Activated CD8-positive, alpha-beta memory T cell treated with anti-CD3 and anti-CD28 coated beads, Interleukin-2, amount 50 U/mL, for 48 hours (primary cell): ENCODE measurements around the gene HPCAL1.
A peak's percentile ranks its signal among the peaks of the same experiment; 100 is the strongest.

ENCODE experiments used
- DNase-seq: peaks from one replicate; pipeline ENCODE4 v3.0.0-alpha.2; 2020

Gene HPCAL1

DNA sequence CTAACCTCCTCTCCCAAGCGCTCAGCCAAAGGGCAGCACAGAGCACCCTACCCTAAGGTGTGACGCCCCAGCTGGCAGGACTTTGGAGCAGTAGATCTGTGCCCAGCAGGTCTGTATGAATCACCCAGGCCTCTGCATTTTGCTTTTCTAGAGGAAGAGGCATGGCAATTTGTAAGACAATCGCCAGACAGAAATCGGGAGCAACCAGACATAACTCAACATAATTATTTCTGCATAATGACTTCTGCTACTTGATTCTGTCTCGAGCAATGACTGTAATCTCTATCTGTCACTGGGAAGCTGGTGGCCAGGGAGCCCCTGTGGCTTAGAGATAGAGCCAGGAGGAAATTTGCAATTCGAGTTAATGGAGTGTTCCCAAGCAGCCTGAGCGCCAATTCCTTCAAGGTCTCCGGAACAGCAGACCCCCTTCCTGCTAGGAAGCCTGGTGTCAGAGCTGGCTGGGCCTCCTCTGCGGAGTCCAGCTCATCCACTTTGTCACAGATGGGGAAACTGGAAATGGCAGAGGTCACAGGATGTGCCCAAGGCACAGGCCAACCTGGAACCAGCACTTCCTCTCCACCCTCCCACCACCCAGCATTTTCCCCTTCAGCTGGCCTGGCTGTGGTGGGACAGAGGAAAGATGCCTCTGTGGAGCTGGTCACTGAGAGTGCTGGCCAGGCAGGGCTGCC lies 90.4 kb downstream of the HPCAL1 start:
- DNase-seq = no peak

DNA sequence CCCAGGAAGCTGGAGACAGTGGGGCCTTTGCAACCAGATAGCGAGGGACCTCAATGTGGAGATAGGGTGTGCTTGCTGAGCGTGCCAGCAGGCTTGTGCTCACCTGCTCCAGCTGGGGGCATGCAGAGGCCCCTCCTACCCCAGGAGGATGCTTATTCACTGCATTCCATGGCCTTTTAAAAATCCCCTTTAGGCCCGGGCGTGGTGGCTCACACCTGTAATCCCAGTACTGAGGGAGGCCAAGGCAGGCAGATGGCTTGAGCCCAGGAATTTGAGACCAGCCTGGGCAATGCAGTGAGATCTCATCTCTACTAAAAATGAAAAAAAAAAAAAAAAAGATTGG lies 90.9 kb downstream of the HPCAL1 start:
- no peak for DNase-seq

DNA sequence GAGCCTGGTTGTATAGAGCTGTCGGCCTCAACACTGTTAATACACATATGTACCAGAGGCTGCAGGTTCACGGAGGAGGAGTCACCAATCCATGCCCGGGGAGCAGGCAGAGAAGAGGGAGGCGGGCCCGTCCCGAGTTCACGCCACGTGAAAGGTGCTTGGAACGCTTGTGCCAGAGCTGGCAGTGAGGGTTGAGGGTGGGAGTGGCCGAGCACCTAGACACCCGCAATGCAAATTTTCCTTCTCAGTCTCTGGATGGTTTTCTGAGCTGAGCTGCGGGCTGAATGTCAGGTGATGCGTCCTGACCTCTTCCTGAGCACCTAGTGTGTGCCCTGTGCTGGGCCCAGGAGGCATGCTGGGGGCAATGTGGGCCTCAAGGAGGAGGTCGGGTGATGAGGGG lies 93.2 kb downstream of the HPCAL1 start:
- no peak for DNase-seq

DNA sequence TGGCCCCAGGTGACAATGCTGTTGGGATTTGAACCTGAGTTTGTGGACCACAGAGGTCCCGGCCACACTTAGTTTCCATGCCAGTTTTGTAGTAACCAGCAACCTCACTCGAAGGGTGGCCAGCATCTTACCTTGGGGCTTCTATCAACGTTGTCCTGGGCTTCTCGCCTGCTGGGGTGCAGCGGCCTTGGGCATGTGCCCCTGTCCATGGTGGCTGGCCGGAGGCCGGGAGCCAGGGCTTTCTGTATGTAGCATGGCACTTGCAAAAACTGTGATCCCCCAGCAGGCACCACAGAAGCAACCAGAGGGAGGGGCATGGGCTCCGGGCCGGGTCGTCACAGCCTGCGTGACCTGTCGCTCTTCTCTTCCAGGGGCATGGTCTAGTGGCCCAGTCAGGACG lies 93.8 kb downstream of the HPCAL1 start:
- DNase-seq = no peak

DNA sequence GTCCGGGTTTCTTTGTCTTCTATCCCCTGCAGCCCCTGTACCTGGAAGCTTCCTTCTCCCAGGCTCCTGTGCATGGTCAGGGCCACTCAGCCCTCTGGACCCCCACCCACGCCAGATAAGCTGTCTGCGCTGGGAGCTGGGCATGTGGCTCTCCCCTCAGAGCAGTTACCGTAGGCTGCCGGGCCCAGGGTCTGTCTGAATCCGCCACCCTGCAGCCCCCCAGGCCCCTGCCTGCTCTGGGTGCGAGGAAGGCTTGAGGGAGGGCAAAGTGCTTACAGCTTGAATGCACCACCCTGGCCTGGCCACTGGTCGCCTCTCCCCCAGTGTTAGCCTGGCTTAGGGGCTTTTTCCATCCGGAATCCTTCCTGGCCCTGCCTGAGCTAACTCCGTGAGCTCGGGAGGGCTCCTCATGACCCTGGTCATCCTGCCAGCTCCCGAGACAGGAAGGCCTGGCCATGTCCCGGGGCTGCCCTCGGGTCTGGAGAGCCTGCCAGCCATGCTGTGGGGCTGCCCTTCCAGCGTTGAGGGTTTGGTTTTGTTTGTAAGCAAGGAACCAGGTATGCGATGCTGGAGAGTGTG lies 94.7 kb downstream of the HPCAL1 start:
- no peak for DNase-seq

DNA sequence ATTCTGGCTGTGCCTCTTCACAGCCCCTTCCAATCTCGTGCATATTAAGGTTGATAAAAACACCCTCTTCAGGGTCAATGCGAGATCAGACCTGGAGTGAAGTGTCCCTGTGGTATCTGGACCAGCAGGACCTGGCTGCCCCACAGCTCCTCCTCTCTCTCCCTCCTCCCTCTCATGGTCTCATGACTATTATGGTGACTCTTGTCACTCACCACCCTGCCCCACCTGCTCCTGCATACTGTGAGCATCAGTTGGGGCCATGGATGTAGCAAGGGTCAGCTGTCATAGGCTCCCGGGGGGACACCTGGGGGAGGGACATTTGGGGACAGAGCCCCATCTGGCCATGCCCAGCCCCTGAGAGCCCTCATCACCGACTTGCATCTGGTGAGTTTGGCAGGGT lies 95.2 kb downstream of the HPCAL1 start:
- DNase-seq = no peak

DNA sequence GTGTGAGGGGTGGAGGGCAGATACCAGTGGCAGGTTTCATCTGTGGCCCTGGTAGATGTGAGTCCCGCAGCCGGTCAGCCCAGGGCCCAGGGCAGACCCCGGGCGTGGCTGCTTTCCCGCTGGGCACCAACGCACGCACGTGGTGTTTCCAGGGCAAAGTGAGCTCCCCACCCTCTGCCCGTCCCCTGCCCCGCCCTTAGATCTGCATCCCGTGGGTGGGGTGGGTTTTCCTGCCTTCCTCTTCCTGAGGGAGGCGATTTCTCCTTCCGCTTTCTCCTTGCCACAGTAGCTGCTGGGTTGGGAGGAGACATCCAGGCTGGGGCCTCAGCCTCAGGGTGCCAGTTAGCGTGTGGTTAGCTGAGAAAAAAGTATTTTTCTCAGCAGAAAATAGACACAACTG lies 95.8 kb downstream of the HPCAL1 start:
- DNase-seq = no peak

DNA sequence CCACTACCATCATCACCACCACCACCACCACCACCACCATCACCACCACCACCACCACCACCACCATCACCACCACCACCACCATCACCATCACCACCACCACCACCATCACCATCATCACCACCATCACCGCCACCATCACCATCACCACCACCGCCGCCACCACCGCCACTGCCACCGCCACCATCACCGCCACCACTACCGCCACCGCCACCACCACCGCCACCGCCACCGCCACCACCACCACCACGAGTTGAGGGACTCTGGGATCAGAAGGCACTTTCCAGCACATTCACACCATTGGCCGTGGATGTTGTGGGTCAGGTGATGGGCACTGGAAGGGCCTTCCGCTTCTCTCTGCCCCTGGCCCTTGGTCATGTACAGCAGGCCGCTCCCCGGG lies 96.7 kb downstream of the HPCAL1 start:
- no peak for DNase-seq

DNA sequence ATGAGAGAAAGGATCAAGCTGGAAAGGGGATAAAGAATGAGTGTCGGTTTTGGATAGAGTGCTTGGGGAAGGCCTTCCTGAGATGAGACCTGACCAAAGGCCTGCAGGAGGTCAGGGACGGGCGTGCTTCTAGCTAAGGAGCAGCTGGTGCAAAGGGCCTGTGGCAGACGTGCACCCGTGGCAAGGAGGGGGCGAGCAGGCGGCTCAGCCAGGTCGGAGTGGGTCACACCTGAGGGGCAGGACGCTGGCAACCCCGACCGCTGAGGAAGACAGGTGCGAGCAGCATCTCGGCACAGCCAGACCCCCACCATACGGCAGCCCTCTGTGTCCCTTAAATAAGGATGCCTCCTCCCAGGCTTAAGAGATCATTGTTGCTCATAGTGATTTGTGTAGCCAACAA lies 97.3 kb downstream of the HPCAL1 start:
- no peak for DNase-seq

DNA sequence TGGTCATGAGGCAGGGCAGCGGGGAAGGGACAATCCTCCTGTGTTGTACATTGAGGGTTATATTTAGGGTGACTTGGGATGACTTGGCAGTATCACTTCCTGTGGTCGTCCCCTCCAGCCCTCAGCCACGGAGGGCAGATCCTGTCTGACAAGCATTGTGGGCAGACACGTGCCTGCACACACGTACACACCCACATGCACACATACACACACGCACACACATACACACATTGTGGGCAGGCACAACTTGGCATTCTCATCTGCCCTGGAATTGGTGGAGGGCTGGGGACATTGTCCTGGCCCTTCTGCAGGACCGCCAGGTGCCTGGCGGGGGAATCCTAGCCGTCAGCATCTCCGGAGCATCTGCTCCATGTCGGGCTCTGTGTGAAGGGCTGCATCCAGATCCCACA lies 97.9 kb downstream of the HPCAL1 start:
- DNase-seq = peak; percentile 81

DNA sequence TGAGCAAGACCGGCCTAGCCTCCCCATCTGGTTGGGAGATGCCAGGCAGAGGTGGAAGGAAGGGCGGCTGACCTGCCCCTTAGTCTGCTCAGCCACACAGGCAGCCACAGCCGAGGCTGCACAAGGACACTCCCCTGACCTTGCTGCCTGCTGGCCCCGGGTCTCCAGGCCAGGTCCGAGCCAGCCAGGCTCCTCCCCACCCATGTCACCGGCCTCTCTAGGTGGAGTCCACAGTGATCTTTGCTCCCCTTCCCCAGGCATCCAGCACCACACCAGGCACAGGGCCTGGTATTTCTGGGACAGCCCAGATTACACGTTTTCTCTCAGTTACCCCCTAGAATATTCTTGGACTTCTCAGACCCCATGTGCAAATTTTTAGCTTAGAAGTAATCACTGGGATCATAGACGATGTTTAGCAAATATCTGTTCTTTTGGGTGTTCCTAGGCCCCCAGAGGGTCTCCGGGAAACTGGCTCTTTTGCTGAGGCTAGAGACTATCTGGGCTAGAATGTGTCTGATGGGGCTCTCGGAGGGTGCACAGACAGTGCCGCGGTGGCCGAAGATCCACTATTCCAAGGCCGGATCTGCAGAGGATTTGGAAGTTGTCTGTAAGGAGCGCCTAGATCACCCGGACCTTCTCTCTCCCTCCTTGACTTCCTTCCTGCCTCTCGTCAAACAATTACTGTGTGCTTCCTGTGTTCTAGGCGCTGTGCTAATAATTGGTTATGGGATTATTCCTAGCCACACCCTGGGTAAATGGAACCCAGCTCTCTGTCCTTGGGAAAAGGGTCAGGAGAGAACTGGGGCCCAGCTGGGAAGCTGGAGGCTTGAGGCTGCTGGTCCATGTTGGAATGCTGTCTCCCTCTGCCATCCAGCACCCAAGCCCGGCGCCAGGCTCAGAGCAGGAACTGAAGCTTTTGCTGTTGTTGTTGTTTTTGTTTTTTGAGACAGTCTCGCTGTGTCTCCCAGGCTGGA lies 98.6 kb downstream of the HPCAL1 start:
- DNase-seq = no peak

DNA sequence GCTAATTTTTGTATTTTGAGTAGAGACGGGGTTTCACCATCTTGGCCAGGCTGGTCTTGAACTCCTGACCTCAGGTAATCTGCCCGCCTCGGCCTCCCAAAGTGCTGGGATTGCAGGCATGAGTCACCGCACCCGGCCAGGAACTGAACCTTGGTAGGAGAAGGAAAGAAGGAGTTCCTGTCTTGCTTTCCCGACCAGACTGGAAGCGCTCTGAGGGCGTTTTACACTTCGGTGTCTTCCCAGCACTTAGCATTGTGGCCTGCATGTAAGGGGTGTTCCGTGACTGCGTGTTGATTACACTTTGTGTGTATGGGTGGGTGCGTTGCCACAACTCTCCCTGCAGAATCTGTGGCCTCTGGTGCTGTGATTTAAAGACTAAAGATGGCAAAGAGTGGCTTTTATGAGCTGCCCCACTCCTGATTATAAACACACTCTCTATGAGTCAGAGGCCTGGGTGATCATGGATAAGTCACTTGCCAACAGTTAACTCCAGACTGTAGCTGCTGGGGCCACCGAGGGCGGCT lies 99.4 kb downstream of the HPCAL1 start:
- no peak for DNase-seq

DNA sequence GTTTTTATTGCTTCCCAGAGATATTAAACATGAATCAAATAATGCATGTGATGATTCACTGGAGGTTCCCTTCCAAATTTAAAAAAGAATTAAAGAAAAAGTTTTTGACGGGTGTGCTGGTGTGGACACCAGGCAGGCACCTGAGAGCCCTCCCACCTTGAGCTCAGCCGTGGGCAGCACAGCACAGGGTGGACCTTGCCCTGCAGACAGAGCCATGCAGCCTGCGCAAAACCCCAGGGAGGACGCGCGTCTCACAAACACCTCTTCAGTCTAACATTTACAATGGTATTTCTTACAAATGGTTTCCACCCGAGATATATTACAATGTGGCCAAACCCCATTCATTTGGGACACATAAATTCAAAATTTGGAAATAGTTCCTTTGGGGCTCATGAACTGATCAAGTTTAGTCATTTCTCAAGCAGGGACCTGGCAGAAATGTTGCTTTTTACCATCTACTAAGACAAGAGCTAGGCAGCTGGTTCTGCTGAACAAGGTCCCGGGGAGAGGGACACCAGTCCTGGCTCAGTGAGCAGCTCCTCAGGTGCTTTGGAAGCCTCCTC lies 100.0 kb downstream of the HPCAL1 start:
- DNase-seq = no peak

DNA sequence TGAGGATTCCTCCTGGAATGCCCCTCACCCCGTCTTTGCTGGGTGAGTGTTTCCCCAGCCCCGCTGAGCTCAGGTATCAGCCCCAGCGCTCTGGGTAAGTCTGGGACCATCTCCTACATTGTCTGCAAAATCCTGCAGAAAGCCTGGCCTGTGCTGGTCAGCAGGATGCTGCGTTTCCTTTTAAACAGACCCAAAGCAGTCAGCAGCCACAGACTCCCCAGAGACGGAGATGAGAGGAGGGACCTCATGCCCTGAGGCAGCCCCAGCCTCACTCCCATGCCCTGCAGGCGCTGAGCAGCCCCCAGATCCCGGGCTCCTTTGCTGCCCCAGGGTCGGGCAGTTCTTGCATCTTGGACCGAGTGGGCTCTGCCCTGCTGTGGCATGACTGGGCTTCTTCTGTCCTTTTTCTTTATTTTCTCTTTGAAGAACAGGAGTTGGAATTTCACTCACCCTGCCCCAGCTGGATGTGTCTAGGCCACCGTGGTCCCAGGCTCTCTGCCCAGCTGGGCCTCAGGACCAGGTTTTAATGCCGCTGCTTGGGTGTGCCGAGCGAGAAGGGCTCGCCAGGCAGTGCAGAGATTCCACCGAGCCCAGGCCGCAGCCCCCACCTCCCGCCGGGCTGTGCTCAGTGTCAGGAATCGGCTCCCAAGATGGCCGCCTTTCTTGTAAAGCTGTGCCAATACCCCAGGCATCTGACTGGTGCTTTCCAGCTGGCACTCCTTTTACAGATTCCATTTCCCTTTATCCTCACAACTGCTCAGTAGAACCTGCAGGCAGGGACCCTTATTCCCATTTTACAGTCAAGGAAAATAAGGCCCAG lies 101.8 kb downstream of the HPCAL1 start:
- DNase-seq = no peak

DNA sequence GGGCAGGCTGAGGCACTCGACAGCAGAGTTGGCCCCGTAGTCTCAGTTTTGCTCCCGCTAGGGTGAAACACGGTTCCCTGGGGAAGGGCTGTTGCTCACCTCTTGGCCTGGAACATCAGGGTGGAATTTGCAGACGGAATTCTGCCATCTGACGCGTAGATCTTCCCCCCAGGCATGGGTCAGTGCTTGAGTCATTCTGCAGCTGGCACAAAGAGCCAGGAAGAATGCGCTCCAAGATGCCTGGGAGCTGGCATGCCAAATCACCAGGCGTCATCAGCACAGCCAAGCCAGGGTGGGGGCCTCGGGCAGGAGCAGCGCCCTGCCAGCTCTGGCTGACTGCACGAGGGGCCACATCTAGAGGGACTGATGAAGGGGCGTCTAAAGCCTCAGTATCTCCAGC lies 102.7 kb downstream of the HPCAL1 start:
- DNase-seq = no peak

DNA sequence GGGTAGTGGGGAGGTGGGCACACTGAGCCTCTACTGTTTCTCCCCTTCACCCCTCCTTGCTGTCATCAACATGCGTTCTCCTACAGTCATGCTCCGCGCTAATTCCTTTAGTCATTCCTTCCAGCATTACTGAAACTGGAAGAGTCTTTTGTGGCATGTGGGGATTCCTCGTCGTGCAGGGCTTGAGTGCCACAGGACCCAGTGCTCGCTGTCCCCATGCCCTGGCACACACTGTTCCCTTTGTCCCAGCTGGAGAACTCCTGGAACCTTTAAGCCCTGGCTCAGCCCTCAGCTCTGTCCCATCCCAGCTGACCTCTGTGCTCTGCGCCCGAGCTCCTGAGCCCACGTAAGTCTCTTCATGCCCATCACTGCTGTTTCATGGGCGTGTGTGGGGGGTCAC lies 103.3 kb downstream of the HPCAL1 start:
- DNase-seq = no peak

DNA sequence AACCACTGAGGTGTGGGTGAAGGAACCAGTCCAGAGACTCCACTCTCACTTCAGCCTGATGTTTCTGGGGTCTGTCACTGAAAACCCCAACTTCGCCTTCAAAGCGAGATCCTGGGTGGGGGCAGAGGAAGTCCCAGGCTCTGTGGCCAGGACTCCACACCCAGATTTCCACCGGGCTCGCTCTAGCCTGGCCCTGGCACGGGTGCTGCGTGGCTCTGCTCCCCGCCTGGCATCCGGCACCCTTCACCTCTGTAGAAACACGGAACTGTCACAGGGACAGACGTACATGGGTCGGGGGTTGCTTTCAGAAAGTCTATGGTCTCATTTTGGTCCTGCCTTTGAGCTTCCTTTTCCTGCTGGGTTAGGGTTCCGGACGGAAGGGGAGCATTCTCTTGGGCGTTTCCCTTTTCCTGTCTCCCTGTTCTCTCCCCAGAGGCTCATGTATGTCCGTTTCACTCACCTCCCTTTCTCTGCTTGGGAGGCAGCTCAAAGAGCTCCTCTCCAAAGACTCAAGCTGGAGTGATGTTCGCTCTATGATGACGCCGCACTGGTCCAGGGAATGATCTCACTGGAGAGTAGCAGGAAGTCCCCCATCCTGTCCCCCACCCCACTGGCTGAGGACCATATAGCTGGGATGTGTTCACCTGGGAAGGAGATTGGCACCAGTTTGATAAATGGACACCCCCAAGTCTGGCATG lies 103.9 kb downstream of the HPCAL1 start:
- no peak for DNase-seq

DNA sequence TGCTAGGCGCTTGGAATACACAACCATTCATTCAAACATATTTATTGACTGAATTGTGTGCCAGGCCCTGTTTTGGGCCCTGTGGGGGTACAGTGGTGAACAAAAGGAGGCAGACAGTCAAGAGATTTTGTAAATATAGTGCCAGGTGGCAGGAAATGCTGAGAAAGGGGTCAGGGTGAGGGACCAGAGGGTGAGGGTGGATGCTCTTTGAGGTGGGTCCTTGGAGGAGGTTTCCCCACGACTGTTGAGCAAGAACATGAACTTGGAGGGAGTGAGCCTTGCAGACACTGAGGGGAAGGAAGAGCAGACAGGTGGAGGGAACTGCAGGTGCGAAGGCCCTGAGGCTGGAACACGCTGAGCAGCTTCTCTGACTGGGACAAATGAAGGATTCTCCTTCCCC lies 104.7 kb downstream of the HPCAL1 start:
- no peak for DNase-seq

DNA sequence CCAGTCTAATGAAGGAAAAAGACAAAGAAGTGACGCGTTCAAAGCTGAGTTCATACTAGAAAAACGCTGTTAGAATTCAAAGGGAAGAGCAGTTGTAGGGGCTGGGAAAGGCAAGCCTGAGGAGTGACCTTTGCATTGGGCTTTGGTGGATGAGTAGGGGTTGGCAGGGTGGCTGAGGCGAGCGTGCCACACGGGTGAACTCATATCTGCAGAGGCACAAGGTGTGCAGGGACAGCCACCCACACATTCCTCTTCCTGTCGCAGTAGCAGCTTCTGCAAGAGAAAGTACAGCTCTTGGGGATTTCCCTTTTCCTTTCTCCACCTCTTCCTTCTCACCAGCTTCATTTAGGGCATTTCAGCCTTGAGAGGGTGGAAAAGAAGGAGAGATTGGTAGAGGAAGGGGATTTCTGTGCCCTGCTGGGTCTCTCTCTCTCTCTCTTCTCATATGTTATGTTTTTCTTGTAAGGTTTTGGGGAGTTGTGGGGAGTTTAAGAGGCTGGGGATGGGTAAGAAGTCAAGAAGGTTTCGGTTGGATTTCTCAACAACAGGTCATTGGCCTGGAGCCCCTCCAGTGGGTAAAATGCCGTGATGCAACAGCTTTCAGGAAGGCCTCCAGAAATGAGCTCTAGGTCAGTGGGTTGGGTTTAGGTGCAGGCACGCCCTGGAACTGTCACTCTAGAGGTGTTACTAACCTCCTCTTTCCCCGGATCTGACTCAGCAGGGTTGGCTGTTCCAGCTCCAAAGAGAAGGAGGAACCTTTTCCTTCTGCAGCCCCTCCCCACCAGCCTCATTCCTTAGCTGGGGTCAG lies 105.3 kb downstream of the HPCAL1 start:
- peak; percentile 76 for DNase-seq

DNA sequence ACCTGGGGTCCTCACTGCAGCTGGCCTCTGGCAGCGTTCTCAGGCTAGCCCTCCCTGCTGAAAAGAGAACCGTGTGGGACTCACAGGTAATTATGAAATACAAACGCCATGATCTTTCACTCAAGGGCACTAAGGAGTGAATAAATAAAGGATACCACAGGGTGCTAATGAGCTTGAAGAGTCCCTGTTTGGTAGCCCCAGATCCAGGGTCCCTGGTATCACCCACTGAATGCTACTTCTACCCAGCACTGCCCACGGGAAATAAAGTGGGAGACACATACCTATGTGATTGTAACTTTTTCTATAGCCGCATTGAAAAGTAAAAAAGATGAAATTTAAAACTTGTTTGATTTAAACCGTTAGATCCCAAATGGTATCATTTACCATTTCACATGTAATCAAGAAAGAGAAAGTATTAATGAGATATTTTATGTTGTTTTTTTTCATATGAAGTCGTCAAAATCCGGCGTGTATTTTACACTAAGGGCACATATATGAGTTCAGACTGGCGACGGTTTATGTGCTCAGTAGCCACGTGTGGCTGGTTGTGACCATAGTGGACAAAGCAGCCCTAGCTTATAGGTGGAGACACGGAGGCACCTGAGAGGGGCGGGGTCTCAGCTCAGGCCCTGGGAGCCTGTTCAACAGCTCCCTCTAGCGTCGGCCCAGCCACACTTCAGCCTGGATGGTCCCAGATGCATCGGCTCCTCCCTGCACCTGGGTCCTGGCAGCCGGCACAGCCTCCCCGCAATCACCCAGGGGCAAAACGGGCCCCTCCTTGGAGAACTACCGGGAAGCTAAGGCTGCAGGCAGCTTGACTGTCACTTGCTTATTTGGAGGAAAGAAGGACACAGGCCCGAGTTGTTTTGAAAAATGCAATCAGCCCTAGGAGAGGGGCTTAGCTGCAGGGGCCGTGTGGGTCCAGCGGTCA lies 106.2 kb downstream of the HPCAL1 start:
- DNase-seq = peak; percentile 91
